ENCODE data around the gene GMPPB. TPM values are rescaled to one million over a fixed set of nuclear protein-coding genes. Genes with fewer than 3 reads are reported as not detected.

Gene GMPPB
- total and polyA plus RNA-seq, 9 of the 15 experiments (the other 6 are each of a cell fraction or from before 2014, with no cell fraction given), result 0.53 to 17.4 (median 8.1) TPM

GRCh38 chr3:49701388-49702077 lies 22.2 kb downstream of the GMPPB start (continued):
- TF ChIP-seq ZMIZ1 (IDR thresholded peaks at IDR 0.05; ENCODE audit: low read depth in 2 of 2, low read length in 2 of 2) (no peak), ZNF41 (CRISPR knock-in tag; conservative IDR thresholded peaks at IDR 0.05) (no peak), GTF2A2 (tag; IDR thresholded peaks at IDR 0.05) (no peak), TCF7L2 (IDR thresholded peaks at IDR 0.05; ENCODE audit: low read depth, low read length) (no peak), ZNF444 (CRISPR knock-in tag; IDR thresholded peaks at IDR 0.05) (no peak), CTCF (IDR thresholded peaks at IDR 0.05 in 2 of 3, conservative IDR thresholded peaks at IDR 0.05 in 1 of 3; ENCODE audit: insufficient read depth in 2 of 3, low read depth in 1 of 3, low read length in 3 of 3) (peak; percentile 38 to 51 (median 50)), ZBTB26 (CRISPR knock-in tag; IDR thresholded peaks at IDR 0.05) (no peak), ATF3 (IDR thresholded peaks at IDR 0.05) (no peak), ATF3 (CRISPR knock-in tag; conservative IDR thresholded peaks at IDR 0.05) (no peak), ETS1 (conservative IDR thresholded peaks at IDR 0.05; ENCODE audit: control insufficient read depth, low read depth, low read length) (no peak), SRSF9 (IDR thresholded peaks at IDR 0.05; ENCODE audit: borderline replicate concordance, low read depth, low read length) (no peak), ARID3A (IDR thresholded peaks at IDR 0.05; ENCODE audit: borderline replicate concordance, low read depth, low read length) (no peak), BCOR (IDR thresholded peaks at IDR 0.05) (no peak), NR2F6 (CRISPR knock-in tag; IDR thresholded peaks at IDR 0.05) (no peak)

Data from K562 (cell line).